GM10248 (cell line): Measurements from ENCODE around the gene STK39.
A peak's percentile ranks its signal among the peaks of the same experiment; 100 is the strongest.

Experiments
- CTCF ChIA-PET: fragments of 300-600 bp; sonication (Branson Sonifier 250); formaldehyde crosslinking; extraction: SDS; loops from one replicate; lab custom pipeline; 2021; ENCODE audit warnings: antibody characterized with exemption; lab: Yijun Ruan, JAX
- POLR2A ChIA-PET: fragments of 350-650 bp; sonication (Branson Sonifier 250); formaldehyde crosslinking; extraction: SDS; loops from one replicate; lab custom pipeline; 2020; ENCODE audit warnings: antibody characterized with exemption; lab: Yijun Ruan, JAX
- DNase-seq: peaks from one replicate; pipeline ENCODE4 v3.0.0; 2012; ENCODE audit errors: extremely low spot score
- CTCF ChIP-seq: IDR thresholded peaks from 2 replicates; pipeline ENCODE4 v1.5.1; 2012; ENCODE audit warnings: mild to moderate bottlenecking, low read depth; ENCODE audit errors: extremely low read depth, missing control alignments, control extremely low read depth

STK39 gene

GRCh38 chr2:168194784-168195522 lies 52.4 kb downstream of the STK39 start:
- CTCF ChIA-PET, result interaction anchor here (1.1 to 1.4 kb wide), 3 partner anchors 11 to 23 kb away, joined by 3 to 5 read pairs (median 3); no protein-coding TSS in a partner anchor
- no peak for TF ChIP-seq CTCF
- POLR2A ChIA-PET, result no interaction called here
- DNase-seq, result peak; percentile 58

GRCh38 chr2:168192839-168193616 lies 54.4 kb downstream of the STK39 start:
- ChIA-PET POLR2A (no interaction called here), CTCF (no interaction called here)
- DNase-seq, result no peak
- no peak for TF ChIP-seq CTCF

DNA sequence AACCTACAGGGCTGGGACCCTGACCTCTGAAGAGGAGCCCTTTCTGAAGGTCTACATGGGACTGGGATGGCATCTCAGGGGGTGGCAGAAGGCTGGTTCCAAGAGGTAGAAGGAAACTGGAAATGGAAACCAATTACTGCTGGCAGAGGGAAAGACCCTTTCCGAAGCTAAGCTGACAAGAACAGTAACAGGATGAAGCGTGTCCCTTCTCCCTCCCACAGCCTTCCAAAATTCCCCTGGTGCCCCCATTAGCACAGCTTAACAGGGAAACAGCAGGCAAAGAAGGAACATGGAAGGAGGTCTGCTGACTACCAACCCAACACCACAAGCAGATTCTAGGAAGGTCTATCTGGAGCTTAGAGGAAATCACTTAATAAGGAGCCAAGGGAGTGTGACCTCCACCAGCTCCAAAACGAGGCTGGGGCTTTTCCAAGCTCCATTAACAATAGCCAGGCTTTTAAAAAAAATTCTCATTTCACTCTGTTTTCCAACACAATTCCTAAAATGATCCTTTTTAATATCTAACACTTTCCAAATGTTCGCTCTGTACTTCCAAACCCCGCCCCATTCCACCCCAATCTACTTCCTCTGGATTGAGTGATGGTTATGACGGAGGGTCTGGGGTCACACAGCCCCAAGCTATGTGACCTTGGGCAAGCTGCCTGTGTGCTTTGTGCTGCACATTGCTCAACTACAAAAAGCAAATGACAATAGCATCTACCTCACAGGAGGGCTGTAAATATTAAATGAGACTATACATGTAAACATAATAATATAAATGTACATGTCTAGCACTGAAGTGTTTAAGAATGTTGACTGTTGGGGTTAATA lies 55.2 kb downstream of the STK39 start:
- POLR2A ChIA-PET, result no interaction called here
- CTCF ChIA-PET, result interaction anchor here (1.1 kb wide), 1 partner anchor 76 kb away, joined by 3 read pairs; no protein-coding TSS in a partner anchor

GRCh38 chr2:168190590-168191336 lies 56.6 kb downstream of the STK39 start:
- TF ChIP-seq CTCF, result no peak
- ChIA-PET POLR2A (no interaction called here), CTCF (interaction anchor here (1.1 kb wide), 1 partner anchor 77 kb away, joined by 3 read pairs; no protein-coding TSS in a partner anchor)
- no peak for DNase-seq

More for the DNA sequence above, 55.2 kb downstream of the STK39 start:
- no peak for TF ChIP-seq CTCF
- no peak for DNase-seq

DNA sequence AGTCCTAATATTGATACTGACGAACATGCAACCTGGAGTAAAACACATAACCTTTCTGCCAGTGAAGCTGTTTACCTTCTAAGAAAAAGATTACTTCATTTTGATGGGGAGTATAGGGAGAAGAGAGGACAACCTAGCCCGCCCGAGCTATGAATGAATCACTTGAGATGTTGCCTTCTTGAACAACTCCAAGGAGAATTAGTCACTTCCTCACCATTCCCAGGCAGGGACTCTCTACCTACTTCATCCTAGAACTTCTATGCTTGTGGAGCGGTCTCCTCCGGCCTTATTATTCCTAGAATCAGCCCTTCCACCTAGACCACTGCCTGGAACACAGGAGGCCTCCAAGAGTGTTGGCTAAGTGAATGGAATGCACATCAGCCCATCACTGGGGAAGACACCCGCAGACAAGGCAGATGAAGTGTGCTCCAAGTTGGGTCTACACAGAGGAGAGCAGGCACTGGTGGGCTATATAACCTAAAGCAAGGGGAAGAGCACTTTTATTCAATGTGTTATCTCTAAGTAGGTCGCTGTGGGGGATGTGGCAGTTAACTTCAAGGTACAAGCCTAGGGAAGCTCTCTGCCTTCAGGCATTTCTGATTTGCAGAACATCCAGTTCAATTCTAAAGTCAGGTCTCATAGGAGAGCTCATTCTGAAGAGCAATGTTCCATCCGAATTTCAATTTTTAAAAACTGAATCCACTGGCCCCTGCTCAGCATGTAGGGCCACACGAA lies 57.4 kb downstream of the STK39 start:
- TF ChIP-seq CTCF, result no peak
- POLR2A ChIA-PET, result no interaction called here
- no peak for DNase-seq
- CTCF ChIA-PET, result no interaction called here
